Subcutaneous abdominal adipose tissue (tissue), 5 donors: Measurements from ENCODE around the gene PRSS21.
A peak's percentile ranks its signal among the peaks of the same experiment; 100 is the strongest.

Experiments used
- H3K27ac ChIP-seq: one replicate; pipeline ENCODE4 v1.7.0; 2013; ENCODE audit warnings: low read depth, mild to moderate bottlenecking, inconsistent platforms, low read length, moderate library complexity
- H3K27me3 ChIP-seq, 5 donors: one replicate each; pipeline ENCODE4 v1.7.0; 2013; ENCODE audit warnings: low read length in 5 of 5, inconsistent platforms in 1 of 5; ENCODE audit not compliant: control insufficient read depth in 5 of 5, insufficient read depth in 4 of 5
- H3K36me3 ChIP-seq, 5 donors: one replicate each; pipeline ENCODE4 v1.7.0; 2013; ENCODE audit warnings: low read length in 5 of 5; ENCODE audit not compliant: control insufficient read depth in 5 of 5, insufficient read depth in 5 of 5
- H3K4me1 ChIP-seq, 5 donors: one replicate each; pipeline ENCODE4 v1.7.0; 2013; ENCODE audit warnings: low read length in 5 of 5, mild to moderate bottlenecking in 3 of 5, moderate library complexity in 1 of 5; ENCODE audit not compliant: control insufficient read depth in 5 of 5, insufficient read depth in 5 of 5
- H3K4me3 ChIP-seq, 5 donors: one replicate each; pipeline ENCODE4 v1.7.0; 2013; ENCODE audit warnings: low read length in 5 of 5, low read depth in 1 of 5
- H3K9ac ChIP-seq, 5 donors: one replicate each; pipeline ENCODE4 v1.7.0; 2013; ENCODE audit warnings: low read length in 5 of 5, mild to moderate bottlenecking in 4 of 5, moderate library complexity in 3 of 5
- H3K9me3 ChIP-seq, 5 donors: one replicate each; pipeline ENCODE4 v1.7.0; 2013; ENCODE audit warnings: low read length in 5 of 5; ENCODE audit not compliant: control insufficient read depth in 5 of 5
- donor health status: healthy.
- donor health status: healthy.
- donor health status: healthy.
- donor health status: healthy.
- donor health status: healthy.

Gene PRSS21

DNA sequence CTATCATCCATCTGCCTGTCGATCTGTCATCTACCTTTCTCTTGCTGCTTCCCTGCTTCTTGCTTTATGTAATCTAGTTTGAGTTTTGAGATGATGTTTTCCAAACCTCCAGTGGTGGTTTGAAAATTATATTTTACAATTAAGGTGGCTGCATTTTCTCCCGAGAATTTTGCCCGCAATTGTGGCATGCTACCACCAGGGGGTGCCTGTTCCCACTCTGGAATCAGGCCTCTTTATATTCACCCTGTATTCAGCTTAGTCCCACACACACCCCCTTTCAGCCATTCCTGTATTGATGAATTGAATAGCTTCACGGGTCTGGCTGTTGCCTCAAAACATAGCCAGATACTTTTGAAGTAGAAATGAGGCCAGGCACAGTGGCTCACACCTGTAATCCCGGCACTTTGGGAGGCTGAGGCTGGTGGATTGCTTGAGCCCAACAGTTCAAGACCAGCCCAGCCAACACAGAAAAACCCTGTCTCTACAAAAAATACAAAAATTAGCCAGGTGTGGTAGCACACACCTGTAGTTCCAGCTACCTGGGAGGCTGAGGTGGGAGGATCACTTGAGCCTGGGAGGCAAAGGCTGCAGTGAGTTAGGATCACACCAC, 37.8 kb downstream of the PRSS21 start:
- peaks cover 27 to 58% (median 36%) of the 10 kb centered on the region in 5 donors for H3K27me3 ChIP-seq
- H3K4me1 ChIP-seq: peaks cover 0 to 7% (median 3%) of the 10 kb centered on the region in 5 donors
- H3K9ac ChIP-seq: no peak overlapping the region
- no peaks in the 10 kb centered on the region for H3K36me3 ChIP-seq
- H3K27ac ChIP-seq: no peak overlapping the region
- H3K9me3 ChIP-seq: peaks cover 2 to 14% (median 12%) of the 10 kb centered on the region in 5 donors
- no peak overlapping the region for H3K4me3 ChIP-seq

- no peak overlapping the region for H3K27ac ChIP-seq
- H3K27me3 ChIP-seq: peaks cover 29 to 59% (median 36%) of the 10 kb centered on the region in 5 donors
- H3K4me1 ChIP-seq: peaks cover 0 to 7% (median 3%) of the 10 kb centered on the region in 5 donors
- peaks cover 2 to 16% (median 12%) of the 10 kb centered on the region in 5 donors for H3K9me3 ChIP-seq
- H3K9ac ChIP-seq: no peak overlapping the region
- no peaks in the 10 kb centered on the region for H3K36me3 ChIP-seq
- H3K4me3 ChIP-seq: no peak overlapping the region
Measured at GRCh38 chr16:2855536-2855935, 38.5 kb downstream of the PRSS21 start.

DNA sequence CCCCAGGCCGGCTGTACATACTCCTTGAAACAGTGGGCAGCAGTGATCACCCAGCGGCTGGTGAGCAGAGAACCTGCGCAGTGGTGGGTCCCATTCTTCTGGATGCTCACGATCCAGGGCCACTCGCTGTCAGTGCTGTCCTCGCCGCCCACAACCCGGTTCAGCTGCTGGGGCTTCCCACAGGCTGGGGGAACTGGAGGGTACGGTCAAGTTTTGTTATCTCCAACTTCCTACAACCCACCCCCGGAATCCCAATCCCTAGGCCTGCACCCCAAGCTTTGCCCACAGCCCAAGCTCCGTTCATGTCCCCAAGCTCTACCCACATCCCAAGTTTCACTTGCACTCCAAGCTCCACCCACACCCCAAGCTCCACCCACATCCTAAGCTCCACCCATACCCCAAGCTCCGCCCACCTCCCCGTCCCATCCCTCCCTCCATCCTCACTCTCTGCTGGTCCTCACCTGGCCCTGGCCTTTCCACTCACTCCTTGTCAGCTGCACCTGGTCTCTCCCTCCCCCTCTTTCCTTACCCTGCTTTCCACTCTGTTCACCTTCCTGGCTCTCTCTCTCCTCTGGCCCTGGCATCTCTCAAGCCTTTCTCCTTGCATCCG, 39.1 kb downstream of the PRSS21 start:
- H3K27me3 ChIP-seq: peaks cover 29 to 56% (median 36%) of the 10 kb centered on the region in 5 donors
- H3K9me3 ChIP-seq: peaks cover 4 to 21% (median 18%) of the 10 kb centered on the region in 5 donors
- no peak overlapping the region for H3K4me3 ChIP-seq
- no peak overlapping the region for H3K9ac ChIP-seq
- H3K27ac ChIP-seq: no peak overlapping the region
- no peaks in the 10 kb centered on the region for H3K36me3 ChIP-seq
- H3K4me1 ChIP-seq: peaks cover 0 to 7% (median 3%) of the 10 kb centered on the region in 5 donors

GRCh38 chr16:2856686-2857450, 39.8 kb downstream of the PRSS21 start:
- Histone ChIP-seq H3K36me3 (no peaks in the 10 kb centered on the region), H3K27me3 (peaks cover 29 to 49% (median 34%) of the 10 kb centered on the region in 5 donors), H3K4me1 (peaks cover 0 to 7% (median 3%) of the 10 kb centered on the region in 5 donors), H3K4me3 (no peak overlapping the region), H3K9me3 (peaks cover 4 to 22% (median 19%) of the 10 kb centered on the region in 5 donors), H3K9ac (no peak overlapping the region), H3K27ac (no peak overlapping the region)

DNA sequence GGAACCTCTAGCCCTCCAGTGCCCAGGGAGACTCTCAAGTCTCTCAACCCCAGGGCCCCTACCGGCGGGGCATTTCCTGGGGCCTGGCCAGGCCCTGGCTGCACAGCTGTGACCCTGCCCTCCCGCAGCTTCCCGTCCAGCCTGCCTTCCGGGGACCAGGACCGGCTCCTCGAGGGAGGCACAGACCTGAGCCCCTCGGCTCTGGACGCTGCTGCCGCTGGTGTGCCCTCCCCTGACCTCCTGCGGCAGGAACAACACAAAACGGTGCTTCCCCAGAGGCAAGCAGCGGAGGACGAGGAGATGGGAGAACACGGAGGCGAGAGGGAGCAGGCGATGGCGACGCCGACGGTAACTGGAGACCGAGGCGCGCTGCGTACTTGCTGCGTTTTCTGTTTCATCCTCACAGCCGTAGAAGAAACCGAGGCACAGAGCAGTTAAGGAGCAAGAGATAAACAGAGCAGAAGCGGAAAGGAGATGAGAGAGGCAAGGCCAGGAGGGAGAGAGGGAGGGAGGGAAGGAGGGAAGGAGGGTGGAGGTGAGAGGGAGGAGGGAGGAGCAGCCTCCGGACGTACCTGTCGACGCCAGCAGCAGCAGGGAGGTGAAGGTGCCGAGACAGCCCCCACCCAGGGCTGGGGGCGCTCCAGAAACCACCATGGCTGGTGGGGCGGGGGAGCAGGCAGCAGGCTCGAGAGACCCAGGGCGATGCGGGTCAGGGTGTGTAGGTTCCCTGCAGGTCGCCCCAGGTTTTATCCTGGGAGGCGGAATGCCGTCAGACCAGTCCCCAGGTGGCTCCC, 40.6 kb downstream of the PRSS21 start, which contains the start of gene PRSS22:
TSS of gene PRSS22 (minus strand) at position 720 of the 794 bp plus-strand sequence. CDS start at position 654, 66 bp downstream.
- Histone ChIP-seq H3K27ac (no peak within 1 kb of the TSS), H3K27me3 (peaks cover 25 to 49% (median 28%) of the 10 kb centered on the region in 5 donors), H3K9me3 (peaks cover 4 to 22% (median 19%) of the 10 kb centered on the region in 5 donors), H3K4me3 (peak within 1 kb of the TSS in 1 of 5 donors; percentile 44), H3K9ac (peak within 1 kb of the TSS in 1 of 5 donors; percentile 41), H3K36me3 (no peaks in the 10 kb centered on the region), H3K4me1 (peaks cover 0 to 7% (median 3%) of the 10 kb centered on the region in 5 donors)

- no peak overlapping the region for H3K27ac ChIP-seq
- H3K36me3 ChIP-seq: no peaks in the 10 kb centered on the region
- H3K9ac ChIP-seq: no peak overlapping the region
- peaks cover 4 to 22% (median 19%) of the 10 kb centered on the region in 5 donors for H3K9me3 ChIP-seq
- H3K4me1 ChIP-seq: peaks cover 0 to 7% (median 3%) of the 10 kb centered on the region in 5 donors
- no peak overlapping the region for H3K4me3 ChIP-seq
- H3K27me3 ChIP-seq: peaks cover 19 to 42% (median 28%) of the 10 kb centered on the region in 5 donors
Measured at GRCh38 chr16:2858245-2859025, 41.4 kb downstream of the PRSS21 start.

GRCh38 chr16:2859686-2860265, 42.7 kb downstream of the PRSS21 start:
- Histone ChIP-seq H3K36me3 (no peaks in the 10 kb centered on the region), H3K27me3 (peaks cover 17 to 39% (median 25%) of the 10 kb centered on the region in 5 donors), H3K9me3 (peaks cover 2 to 15% (median 7%) of the 10 kb centered on the region in 5 donors), H3K9ac (no peak overlapping the region), H3K27ac (no peak overlapping the region), H3K4me3 (no peak overlapping the region), H3K4me1 (peaks cover 0 to 7% (median 3%) of the 10 kb centered on the region in 5 donors)

DNA sequence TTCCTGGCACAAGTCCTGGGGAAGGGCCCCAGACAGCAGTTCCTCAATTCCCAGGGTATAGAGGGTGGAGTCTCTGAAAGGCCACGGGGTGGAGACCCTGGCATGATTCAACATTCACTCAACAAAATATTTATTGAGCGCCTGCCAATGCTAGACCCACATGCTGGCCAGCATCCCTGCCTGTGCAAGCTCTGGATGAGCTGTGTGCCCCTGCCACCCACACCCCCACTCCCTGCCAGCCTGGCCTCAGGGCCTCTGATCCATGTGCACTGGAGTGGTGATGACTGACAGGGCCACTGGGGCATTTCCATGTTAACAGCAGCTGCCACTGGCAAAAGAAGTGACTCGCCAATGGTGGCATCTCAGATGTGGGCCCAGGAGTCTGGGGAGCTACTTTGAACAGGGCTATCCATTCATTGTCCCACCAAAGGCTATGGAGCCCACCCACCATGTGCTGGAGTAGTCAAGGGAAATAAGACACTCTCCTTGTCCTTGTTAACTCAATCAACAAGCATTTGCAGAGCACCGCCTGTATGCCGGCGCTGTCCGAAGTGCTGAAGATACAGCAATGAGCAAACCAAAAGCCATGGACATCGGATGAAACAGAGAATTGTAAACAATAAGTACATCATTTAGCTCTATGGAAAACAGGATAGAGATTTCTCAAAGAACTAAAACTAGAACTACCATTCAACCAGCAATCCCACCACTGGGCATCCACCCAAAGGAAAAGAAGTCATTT, 44.0 kb downstream of the PRSS21 start:
- H3K4me1 ChIP-seq: peaks cover 0 to 7% (median 3%) of the 10 kb centered on the region in 5 donors
- peaks cover 13 to 47% (median 28%) of the 10 kb centered on the region in 5 donors for H3K27me3 ChIP-seq

More for the DNA sequence above, 44.0 kb downstream of the PRSS21 start:
- Histone ChIP-seq H3K4me3 (no peak overlapping the region), H3K9me3 (peaks cover 2 to 15% (median 7%) of the 10 kb centered on the region in 5 donors), H3K36me3 (no peaks in the 10 kb centered on the region), H3K27ac (no peak overlapping the region), H3K9ac (no peak overlapping the region)
